Neural cell (in vitro differentiated cells): Measurements from ENCODE around the gene ADIG. TPM values are rescaled to one million over a fixed set of nuclear protein-coding genes. Genes with fewer than 3 reads are reported as not detected.

ENCODE experiments used
- H2AFZ ChIP-seq: fragments of 200-600, 300-800 bp; sonication (generic), shearing (Covaris generic); 2 replicates; pipeline ENCODE4 v1.6.0; 2014; ENCODE audit warnings: low read depth, mild to moderate bottlenecking, antibody characterized with exemption, low read length, moderate library complexity
- H3F3A ChIP-seq: fragments of 200-600 bp; shearing (Covaris generic); 2 replicates; pipeline ENCODE4 v1.6.1; 2016; ENCODE audit warnings: mild to moderate bottlenecking, moderate library complexity, mixed read lengths, antibody characterized with exemption, low read length; ENCODE audit not compliant: insufficient read depth, poor library complexity, severe bottlenecking
- H3K27ac ChIP-seq: fragments of 200-600, 300-800 bp; sonication (generic), shearing (Covaris generic); 2 replicates; pipeline ENCODE4 v1.5.1; 2014; ENCODE audit warnings: mild to moderate bottlenecking, low read length, moderate library complexity
- H3K27me3 ChIP-seq: fragments of 300-800, 200-600 bp; sonication (generic), shearing (Covaris generic); 2 replicates; pipeline ENCODE4 v1.6.0; 2014; ENCODE audit warnings: mild to moderate bottlenecking, low read depth, low read length, moderate library complexity; ENCODE audit not compliant: insufficient read depth
- H3K36me3 ChIP-seq: fragments of 300-800, 200-600 bp; sonication (generic), shearing (Covaris generic); 2 replicates; pipeline ENCODE4 v1.5.1; 2014; ENCODE audit warnings: mild to moderate bottlenecking, antibody characterized with exemption, low read length, moderate library complexity; ENCODE audit not compliant: insufficient read depth
- H3K4me2 ChIP-seq: fragments of 300-800, 200-600 bp; sonication (generic), shearing (Covaris generic); 2 replicates; pipeline ENCODE4 v1.6.0; 2014; ENCODE audit warnings: mild to moderate bottlenecking, low read length
- H3K4me3 ChIP-seq: fragments of 300-800, 200-600 bp; sonication (generic), shearing (Covaris generic); 2 replicates; pipeline ENCODE4 v1.5.1; 2014; ENCODE audit warnings: mild to moderate bottlenecking, low read length, moderate library complexity
- H3K79me2 ChIP-seq: fragments of 200-600 bp; shearing (Covaris generic); replicated peaks from 2 replicates; pipeline ENCODE4 v1.6.0; 2014; ENCODE audit warnings: mild to moderate bottlenecking, low read length, moderate library complexity; ENCODE audit not compliant: insufficient read depth
- H3K9ac ChIP-seq: fragments of 300-800, 200-600 bp; sonication (generic), shearing (Covaris generic); 2 replicates; pipeline ENCODE4 v1.6.1; 2016; ENCODE audit warnings: mild to moderate bottlenecking, low read length, mixed read lengths
- H3K9me2 ChIP-seq: fragments of 200-600 bp; shearing (Covaris generic); 2 replicates; pipeline ENCODE4 v1.6.1; 2016; ENCODE audit warnings: mild to moderate bottlenecking, low read length, mixed read lengths; ENCODE audit not compliant: insufficient read depth
- H3K9me3 ChIP-seq: fragments of 200-600, 300-800 bp; sonication (generic), shearing (Covaris generic); 2 replicates; pipeline ENCODE4 v1.6.1; 2016; ENCODE audit warnings: mild to moderate bottlenecking, mixed run types, low read length, moderate library complexity, mixed read lengths
- H4K20me1 ChIP-seq: fragments of 200-600 bp; shearing (Covaris generic); 2 replicates; pipeline ENCODE4 v1.6.1; 2016; ENCODE audit warnings: mild to moderate bottlenecking, mixed run types; ENCODE audit not compliant: insufficient read depth
- EP300 ChIP-seq: fragments of 450-650 bp; conservative IDR thresholded peaks from 2 replicates; pipeline ENCODE4 v1.6.1; 2014; ENCODE audit warnings: antibody characterized with exemption, mild to moderate bottlenecking, moderate library complexity; ENCODE audit not compliant: poor library complexity, severe bottlenecking
- EZH2 ChIP-seq: fragments of 200-600, 300-800 bp; shearing (Covaris generic), sonication (generic); IDR thresholded peaks from 2 replicates; pipeline ENCODE4 v1.6.1; 2014; ENCODE audit warnings: antibody characterized with exemption, low read length, borderline replicate concordance, mild to moderate bottlenecking; ENCODE audit not compliant: insufficient read depth, poor library complexity, severe bottlenecking
- MXI1 ChIP-seq: fragments of 450-650 bp; conservative IDR thresholded peaks from 2 replicates; pipeline ENCODE4 v1.6.1; 2014; ENCODE audit warnings: antibody characterized with exemption, mild to moderate bottlenecking; ENCODE audit not compliant: poor library complexity, severe bottlenecking
- POLR2AphosphoS5 ChIP-seq: IDR thresholded peaks from 2 replicates; pipeline ENCODE4 v1.6.1; 2012
- RAD21 ChIP-seq: fragments of 450-650 bp; conservative IDR thresholded peaks from 2 replicates; pipeline ENCODE4 v1.6.1; 2014; ENCODE audit warnings: antibody characterized with exemption, mild to moderate bottlenecking, moderate library complexity
- SMC3 ChIP-seq: fragments of 450-650 bp; conservative IDR thresholded peaks from 2 replicates; pipeline ENCODE4 v1.6.1; 2014; ENCODE audit warnings: antibody characterized with exemption, mild to moderate bottlenecking, moderate library complexity; ENCODE audit not compliant: poor library complexity
- TAF1 ChIP-seq: IDR thresholded peaks from 2 replicates; pipeline ENCODE4 v1.6.1; 2012; ENCODE audit warnings: low read depth
- polyA plus RNA-seq: library from polyadenylated mRNA; depleted of rRNA; stranded (reverse); fragments of >200 nt; gene quantifications from 2 replicates; pipeline ENCODE4 v1.2.3, GENCODE V29; 2014
- TF ChIP-seq, protein P1 (sequence below): fragments of 450-650 bp; IDR thresholded peaks from 2 replicates; pipeline ENCODE4 v1.5.1; 2014; ENCODE audit warnings: antibody characterized with exemption, mild to moderate bottlenecking, moderate library complexity; ENCODE audit not compliant: poor library complexity, severe bottlenecking
- TF ChIP-seq, protein P2 (sequence below): IDR thresholded peaks from 2 replicates; pipeline ENCODE4 v1.6.1; 2012; ENCODE audit warnings: borderline replicate concordance

ADIG gene
- polyA plus RNA-seq, 1 donor from 2014 or later: not detected

DNA sequence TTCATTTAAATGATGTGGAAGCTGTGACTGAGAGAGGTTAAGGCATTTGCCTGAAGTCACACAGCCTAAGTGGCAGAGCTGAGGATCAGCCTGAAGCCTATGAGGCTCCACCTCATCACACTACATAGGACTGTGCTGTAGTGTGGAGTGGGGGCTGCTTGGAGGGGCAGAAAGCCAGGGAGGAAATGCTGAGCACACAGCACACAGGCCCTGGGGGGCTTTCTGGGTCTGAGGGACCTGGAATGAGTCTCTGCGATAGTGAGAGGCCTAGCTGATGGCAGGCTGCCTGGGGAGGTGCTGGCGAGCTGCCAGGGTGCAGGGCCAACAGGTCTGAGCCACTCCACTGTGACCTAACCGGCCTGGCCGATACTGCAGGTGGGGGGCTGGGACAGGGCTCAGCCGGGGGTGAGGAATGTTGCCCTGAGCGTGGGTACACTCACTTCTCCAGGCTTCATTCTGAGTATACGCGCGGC, 18.4 kb downstream of the ADIG start:
- H4K20me1 ChIP-seq: no peaks in the 10 kb centered on the region
- no peaks in the 10 kb centered on the region for H3K9me3 ChIP-seq
- no peak overlapping the region for H3K4me2 ChIP-seq
- H3K4me3 ChIP-seq: no peak overlapping the region
- H2AFZ ChIP-seq: no peak overlapping the region
- TF ChIP-seq EZH2 (no peak), MXI1 (no peak), TAF1 (no peak), EP300 (no peak), SMC3 (no peak), RAD21 (no peak), POLR2AphosphoS5 (no peak)
- TF ChIP-seq, protein P1, sequence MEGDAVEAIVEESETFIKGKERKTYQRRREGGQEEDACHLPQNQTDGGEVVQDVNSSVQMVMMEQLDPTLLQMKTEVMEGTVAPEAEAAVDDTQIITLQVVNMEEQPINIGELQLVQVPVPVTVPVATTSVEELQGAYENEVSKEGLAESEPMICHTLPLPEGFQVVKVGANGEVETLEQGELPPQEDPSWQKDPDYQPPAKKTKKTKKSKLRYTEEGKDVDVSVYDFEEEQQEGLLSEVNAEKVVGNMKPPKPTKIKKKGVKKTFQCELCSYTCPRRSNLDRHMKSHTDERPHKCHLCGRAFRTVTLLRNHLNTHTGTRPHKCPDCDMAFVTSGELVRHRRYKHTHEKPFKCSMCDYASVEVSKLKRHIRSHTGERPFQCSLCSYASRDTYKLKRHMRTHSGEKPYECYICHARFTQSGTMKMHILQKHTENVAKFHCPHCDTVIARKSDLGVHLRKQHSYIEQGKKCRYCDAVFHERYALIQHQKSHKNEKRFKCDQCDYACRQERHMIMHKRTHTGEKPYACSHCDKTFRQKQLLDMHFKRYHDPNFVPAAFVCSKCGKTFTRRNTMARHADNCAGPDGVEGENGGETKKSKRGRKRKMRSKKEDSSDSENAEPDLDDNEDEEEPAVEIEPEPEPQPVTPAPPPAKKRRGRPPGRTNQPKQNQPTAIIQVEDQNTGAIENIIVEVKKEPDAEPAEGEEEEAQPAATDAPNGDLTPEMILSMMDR: no peak
- TF ChIP-seq, protein P2, sequence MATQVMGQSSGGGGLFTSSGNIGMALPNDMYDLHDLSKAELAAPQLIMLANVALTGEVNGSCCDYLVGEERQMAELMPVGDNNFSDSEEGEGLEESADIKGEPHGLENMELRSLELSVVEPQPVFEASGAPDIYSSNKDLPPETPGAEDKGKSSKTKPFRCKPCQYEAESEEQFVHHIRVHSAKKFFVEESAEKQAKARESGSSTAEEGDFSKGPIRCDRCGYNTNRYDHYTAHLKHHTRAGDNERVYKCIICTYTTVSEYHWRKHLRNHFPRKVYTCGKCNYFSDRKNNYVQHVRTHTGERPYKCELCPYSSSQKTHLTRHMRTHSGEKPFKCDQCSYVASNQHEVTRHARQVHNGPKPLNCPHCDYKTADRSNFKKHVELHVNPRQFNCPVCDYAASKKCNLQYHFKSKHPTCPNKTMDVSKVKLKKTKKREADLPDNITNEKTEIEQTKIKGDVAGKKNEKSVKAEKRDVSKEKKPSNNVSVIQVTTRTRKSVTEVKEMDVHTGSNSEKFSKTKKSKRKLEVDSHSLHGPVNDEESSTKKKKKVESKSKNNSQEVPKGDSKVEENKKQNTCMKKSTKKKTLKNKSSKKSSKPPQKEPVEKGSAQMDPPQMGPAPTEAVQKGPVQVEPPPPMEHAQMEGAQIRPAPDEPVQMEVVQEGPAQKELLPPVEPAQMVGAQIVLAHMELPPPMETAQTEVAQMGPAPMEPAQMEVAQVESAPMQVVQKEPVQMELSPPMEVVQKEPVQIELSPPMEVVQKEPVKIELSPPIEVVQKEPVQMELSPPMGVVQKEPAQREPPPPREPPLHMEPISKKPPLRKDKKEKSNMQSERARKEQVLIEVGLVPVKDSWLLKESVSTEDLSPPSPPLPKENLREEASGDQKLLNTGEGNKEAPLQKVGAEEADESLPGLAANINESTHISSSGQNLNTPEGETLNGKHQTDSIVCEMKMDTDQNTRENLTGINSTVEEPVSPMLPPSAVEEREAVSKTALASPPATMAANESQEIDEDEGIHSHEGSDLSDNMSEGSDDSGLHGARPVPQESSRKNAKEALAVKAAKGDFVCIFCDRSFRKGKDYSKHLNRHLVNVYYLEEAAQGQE: no peak
- no peaks in the 10 kb centered on the region for H3F3A ChIP-seq
- H3K79me2 ChIP-seq: no peaks in the 10 kb centered on the region
- no peaks in the 10 kb centered on the region for H3K36me3 ChIP-seq
- no peak overlapping the region for H3K9ac ChIP-seq
- peaks cover 14% of the 10 kb centered on the region for H3K27me3 ChIP-seq
- no peak overlapping the region for H3K27ac ChIP-seq
- H3K9me2 ChIP-seq: no peaks in the 10 kb centered on the region

- Histone ChIP-seq H3K4me3 (no peak overlapping the region), H3K9ac (no peak overlapping the region), H2AFZ (no peak overlapping the region), H3K4me2 (no peak overlapping the region), H4K20me1 (no peaks in the 10 kb centered on the region), H3F3A (no peaks in the 10 kb centered on the region), H3K79me2 (no peaks in the 10 kb centered on the region), H3K9me3 (no peaks in the 10 kb centered on the region), H3K9me2 (no peaks in the 10 kb centered on the region), H3K27me3 (peaks cover 14% of the 10 kb centered on the region), H3K27ac (no peak overlapping the region), H3K36me3 (no peaks in the 10 kb centered on the region)
- TF ChIP-seq MXI1: no peak
- no peak for TF ChIP-seq EZH2
- TF ChIP-seq POLR2AphosphoS5: no peak
- no peak for TF ChIP-seq SMC3
- TF ChIP-seq, protein P1: no peak
- TF ChIP-seq RAD21: no peak
- TF ChIP-seq, protein P2: no peak
- TF ChIP-seq TAF1: no peak
- TF ChIP-seq EP300: no peak
Observed at GRCh38 chr20:38600057-38600456, 19.1 kb downstream of the ADIG start.
